ENCODE measurements around the gene RABGAP1L.

The RABGAP1L gene

GRCh38 chr1:174209347-174210187, 50.2 kb downstream of the RABGAP1L start:
- Histone ChIP-seq H3K36me3 (ENCODE audit: low read length) (no peaks in the 10 kb centered on the region), H3F3A (ENCODE audit: insufficient read depth) (no peaks in the 10 kb centered on the region), H3K9ac (ENCODE audit: low read length) (no peak overlapping the region), H4K20me1 (ENCODE audit: low read depth, low read length) (no peaks in the 10 kb centered on the region), H3K79me2 (ENCODE audit: insufficient read depth, low read length) (no peaks in the 10 kb centered on the region; the same call in 1 of the 2 replicates), H3K27me3 (ENCODE audit: low read length) (no peaks in the 10 kb centered on the region), H3K4me2 (ENCODE audit: low read depth, low read length, poor library complexity, severe bottlenecking) (no peak overlapping the region), H3K4me3 (ENCODE audit: insufficient read depth, low read length, poor library complexity, severe bottlenecking) (no peak overlapping the region), H3K9me3 (ENCODE audit: insufficient read depth, low read length) (peaks cover 6% of the 10 kb centered on the region; the same call in 1 of the 2 replicates), H3K27ac (ENCODE audit: low read depth, low read length) (no peak overlapping the region), H3K9me2 (replicated peaks; ENCODE audit: insufficient read depth, low read length) (no peaks in the 10 kb centered on the region), H2AFZ (ENCODE audit: low read depth, low read length, severe bottlenecking) (no peak overlapping the region)
- TF ChIP-seq CTCF (IDR thresholded peaks at IDR 0.05; ENCODE audit: insufficient read depth, low read length, poor library complexity, severe bottlenecking) (no peak), EZH2phosphoT487 (conservative IDR thresholded peaks at IDR 0.05; ENCODE audit: low read length) (no peak)

GRCh38 chr1:174211486-174211885, 52.2 kb downstream of the RABGAP1L start:
- Histone ChIP-seq H4K20me1 (ENCODE audit: low read depth, low read length) (no peaks in the 10 kb centered on the region), H3K79me2 (ENCODE audit: insufficient read depth, low read length) (no peaks in the 10 kb centered on the region; the same call in 1 of the 2 replicates)
- TF ChIP-seq EZH2phosphoT487 (conservative IDR thresholded peaks at IDR 0.05; ENCODE audit: low read length) (no peak), CTCF (IDR thresholded peaks at IDR 0.05; ENCODE audit: insufficient read depth, low read length, poor library complexity, severe bottlenecking) (no peak)

GRCh38 chr1:174215766-174216165, 56.4 kb downstream of the RABGAP1L start:
- H3K79me2 ChIP-seq (ENCODE audit: insufficient read depth, low read length), result peaks cover 4% of the 10 kb centered on the region; the same call in 1 of the 2 replicates
- H3K27ac ChIP-seq (ENCODE audit: low read depth, low read length), result no peak overlapping the region
- 0 out of 2 replicates have a peak, but pooled peaks cover 5% of the 10 kb centered on the region for H3F3A ChIP-seq (ENCODE audit: insufficient read depth)
- no peaks in the 10 kb centered on the region for H3K36me3 ChIP-seq (ENCODE audit: low read length)
- no peaks in the 10 kb centered on the region for H3K27me3 ChIP-seq (ENCODE audit: low read length)
- no peak overlapping the region for H2AFZ ChIP-seq (ENCODE audit: low read depth, low read length, severe bottlenecking)
- H3K9ac ChIP-seq (ENCODE audit: low read length), result no peak overlapping the region
- no peaks in the 10 kb centered on the region for H3K9me2 ChIP-seq (replicated peaks; ENCODE audit: insufficient read depth, low read length)
- H3K9me3 ChIP-seq (ENCODE audit: insufficient read depth, low read length), result no peaks in the 10 kb centered on the region
- 0 out of 2 replicates have a peak, but pooled peaks cover 4% of the 10 kb centered on the region for H4K20me1 ChIP-seq (ENCODE audit: low read depth, low read length)
- no peak overlapping the region for H3K4me2 ChIP-seq (ENCODE audit: low read depth, low read length, poor library complexity, severe bottlenecking)
- no peak for TF ChIP-seq CTCF (IDR thresholded peaks at IDR 0.05; ENCODE audit: insufficient read depth, low read length, poor library complexity, severe bottlenecking)
- no peak for TF ChIP-seq EZH2phosphoT487 (conservative IDR thresholded peaks at IDR 0.05; ENCODE audit: low read length)
- no peak overlapping the region for H3K4me3 ChIP-seq (ENCODE audit: insufficient read depth, low read length, poor library complexity, severe bottlenecking)

More at GRCh38 chr1:174211486-174211885, 52.2 kb downstream of the RABGAP1L start:
- no peaks in the 10 kb centered on the region for H3K36me3 ChIP-seq (ENCODE audit: low read length)
- no peak overlapping the region for H3K4me3 ChIP-seq (ENCODE audit: insufficient read depth, low read length, poor library complexity, severe bottlenecking)
- no peak overlapping the region for H3K9ac ChIP-seq (ENCODE audit: low read length)
- H3F3A ChIP-seq (ENCODE audit: insufficient read depth), result no peaks in the 10 kb centered on the region
- no peaks in the 10 kb centered on the region for H3K27me3 ChIP-seq (ENCODE audit: low read length)
- no peaks in the 10 kb centered on the region for H3K9me2 ChIP-seq (replicated peaks; ENCODE audit: insufficient read depth, low read length)
- H3K27ac ChIP-seq (ENCODE audit: low read depth, low read length), result no peak overlapping the region
- H3K4me2 ChIP-seq (ENCODE audit: low read depth, low read length, poor library complexity, severe bottlenecking), result no peak overlapping the region
- H2AFZ ChIP-seq (ENCODE audit: low read depth, low read length, severe bottlenecking), result no peak overlapping the region
- H3K9me3 ChIP-seq (ENCODE audit: insufficient read depth, low read length), result peaks cover 6% of the 10 kb centered on the region; the same call in 1 of the 2 replicates
